Activated CD8-positive, alpha-beta memory T cell treated with anti-CD3 and anti-CD28 coated beads for 36 hours (primary cell): ENCODE data around the gene ECHS1. TPM values are rescaled to one million over a fixed set of nuclear protein-coding genes. Genes with fewer than 3 reads are reported as not detected.
"Not testable (repeated sequence)": the region's sequence is repeated elsewhere in the genome, so short reads cannot be mapped to it uniquely, and the experiment has no call there.

ENCODE experiments used
- CTCF ChIA-PET: fragments of 350-600 bp; sonication (Branson Sonifier 250); formaldehyde crosslinking; loops from one replicate; lab custom pipeline; 2021; ENCODE audit warnings: antibody characterized with exemption; lab: Charles Lee
- POLR2A ChIA-PET: fragments of 350-600 bp; sonication (Branson Sonifier 250); formaldehyde crosslinking; loops from one replicate; lab custom pipeline; 2021; ENCODE audit warnings: antibody characterized with exemption; lab: Charles Lee
- total RNA-seq, 2 experiments: library from RNA; stranded (reverse); gene quantifications; one replicate each; pipeline ENCODE4 v1.2.3, GENCODE V29; 2021

The ECHS1 gene
- total RNA-seq, 2 experiments from 2014 or later: 69.6 to 73.5 TPM

- ChIA-PET CTCF (interaction anchor here (2.0 kb wide), 1 partner anchor 19 kb away, joined by 4 read pairs; no protein-coding TSS in a partner anchor), POLR2A (interaction anchor here (0.5 kb wide), 1 partner anchor 15 kb away, joined by 5 read pairs; no protein-coding TSS in a partner anchor)
Measured at GRCh38 chr10:133336118-133336576, 37.0 kb downstream of the ECHS1 start.

GRCh38 chr10:133335246-133336117 lies 37.7 kb downstream of the ECHS1 start:
- CTCF ChIA-PET: interaction anchor here (2.0 kb wide), 1 partner anchor 20 kb away, joined by 4 read pairs; no protein-coding TSS in a partner anchor
- POLR2A ChIA-PET: interaction anchor here (0.5 to 0.7 kb wide), 2 partner anchors 16 to 43 kb away, joined by 5 read pairs; no protein-coding TSS in a partner anchor

- POLR2A ChIA-PET: interaction anchor here (0.7 kb wide), 1 partner anchor 42 kb away, joined by 5 read pairs; no protein-coding TSS in a partner anchor
- CTCF ChIA-PET: no interaction called here
Measured at GRCh38 chr10:133334503-133335245, 38.5 kb downstream of the ECHS1 start.

DNA sequence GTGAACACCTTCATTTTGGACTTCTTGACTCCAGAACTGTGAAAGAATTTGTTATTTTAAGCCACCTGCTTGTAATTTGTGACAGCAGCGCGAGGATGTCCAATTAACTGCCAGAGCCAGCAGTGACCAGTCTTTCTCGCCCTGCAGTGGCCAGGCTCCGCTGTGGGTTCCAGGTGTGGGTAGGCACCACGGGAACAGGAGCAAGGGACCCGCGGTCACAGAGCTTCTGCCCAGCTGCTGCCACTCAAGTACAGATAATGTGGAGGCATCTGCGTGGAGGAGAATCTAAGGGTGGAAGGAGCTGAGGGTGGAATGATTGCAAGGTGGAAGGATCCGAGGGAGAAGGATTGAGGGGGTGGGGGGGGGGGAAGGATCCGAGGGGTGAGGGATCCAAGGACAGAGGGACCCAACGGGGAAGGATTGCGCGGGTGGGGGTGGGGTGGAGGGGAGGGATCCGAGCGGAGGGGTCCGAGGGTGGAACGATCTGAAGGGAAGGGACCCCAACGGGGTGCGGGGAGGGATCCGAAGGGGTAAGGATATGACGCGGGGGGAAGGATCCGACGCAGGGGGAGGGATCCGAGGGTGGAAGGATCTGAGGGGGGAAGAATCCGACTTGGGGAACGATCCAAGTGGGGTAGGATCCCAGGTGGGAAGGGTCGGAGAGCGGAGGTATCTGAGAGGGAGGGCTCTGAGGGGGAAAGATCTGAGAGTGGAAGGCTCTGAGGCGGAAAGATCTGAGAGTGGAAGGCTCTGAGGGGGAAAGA lies 40.0 kb downstream of the ECHS1 start:
- CTCF ChIA-PET: no interaction called here
- POLR2A ChIA-PET: no interaction called here

- ChIA-PET POLR2A (interaction anchor here (0.6 to 0.7 kb wide), 2 partner anchors 27 to 55 kb away, joined by 3 read pairs; no protein-coding TSS in a partner anchor), CTCF (interaction anchor here (0.6 to 2.1 kb wide), 27 partner anchors 8 to 190 kb away, joined by 3 to 16 read pairs (median 5); partner anchors contain the start of genes ECHS1, FUOM, PAOX and PRAP1)
Measured at GRCh38 chr10:133329491-133330202, 43.5 kb downstream of the ECHS1 start.

DNA sequence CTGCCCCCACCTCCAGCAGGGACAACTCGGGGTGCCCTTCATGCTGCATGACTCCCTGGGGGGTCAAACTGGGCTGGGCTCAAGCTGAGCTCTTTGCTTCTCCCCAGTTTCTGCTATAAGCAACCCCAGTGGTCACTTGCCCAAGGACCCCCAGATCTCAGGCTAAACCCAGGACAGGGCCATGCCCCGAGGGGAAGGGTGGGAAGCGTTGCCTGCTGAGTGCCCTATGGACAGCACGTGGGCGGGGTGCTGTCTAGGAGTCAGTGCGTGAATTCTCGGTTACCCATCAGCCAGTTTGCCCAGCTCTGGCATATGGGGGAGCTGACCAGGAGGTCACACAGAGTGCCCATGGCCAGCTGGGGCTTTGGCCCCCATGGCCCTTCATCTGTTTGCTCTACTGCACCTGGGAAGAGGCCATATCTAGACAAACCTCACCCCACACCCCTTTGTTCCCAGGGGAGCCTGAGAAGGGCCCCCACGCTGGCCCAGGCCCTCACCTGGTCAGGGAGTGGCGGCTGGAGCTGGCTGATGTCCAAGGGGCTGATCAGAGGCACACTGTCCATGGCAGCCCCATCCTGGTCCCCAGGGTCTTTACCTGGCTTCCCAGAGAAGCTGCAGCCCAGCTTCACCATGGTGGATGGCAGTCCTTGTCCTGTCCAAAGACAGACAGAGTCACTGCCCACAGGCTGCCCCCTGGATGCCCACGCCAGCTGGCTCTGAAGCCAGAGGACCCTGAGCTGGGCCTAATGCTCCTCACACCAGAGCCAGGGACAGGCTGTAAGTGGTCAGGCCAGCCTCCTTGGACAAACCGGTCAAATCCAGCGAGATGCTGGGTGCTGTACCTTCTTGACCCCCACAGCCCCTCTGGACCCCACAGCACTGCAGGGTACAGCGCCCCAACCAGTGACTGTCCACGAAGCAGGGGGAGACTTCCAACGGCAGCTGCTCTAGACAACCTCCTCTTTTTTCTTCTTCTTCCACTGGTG lies 44.5 kb downstream of the ECHS1 start:
- CTCF ChIA-PET: interaction anchor here (0.6 to 2.1 kb wide), 25 partner anchors 7 to 191 kb away, joined by 3 to 16 read pairs (median 6); partner anchors contain the start of genes ECHS1, FUOM, PAOX and PRAP1
- POLR2A ChIA-PET: interaction anchor here (0.7 kb wide), 1 partner anchor 54 kb away, joined by 3 read pairs; no protein-coding TSS in a partner anchor

DNA sequence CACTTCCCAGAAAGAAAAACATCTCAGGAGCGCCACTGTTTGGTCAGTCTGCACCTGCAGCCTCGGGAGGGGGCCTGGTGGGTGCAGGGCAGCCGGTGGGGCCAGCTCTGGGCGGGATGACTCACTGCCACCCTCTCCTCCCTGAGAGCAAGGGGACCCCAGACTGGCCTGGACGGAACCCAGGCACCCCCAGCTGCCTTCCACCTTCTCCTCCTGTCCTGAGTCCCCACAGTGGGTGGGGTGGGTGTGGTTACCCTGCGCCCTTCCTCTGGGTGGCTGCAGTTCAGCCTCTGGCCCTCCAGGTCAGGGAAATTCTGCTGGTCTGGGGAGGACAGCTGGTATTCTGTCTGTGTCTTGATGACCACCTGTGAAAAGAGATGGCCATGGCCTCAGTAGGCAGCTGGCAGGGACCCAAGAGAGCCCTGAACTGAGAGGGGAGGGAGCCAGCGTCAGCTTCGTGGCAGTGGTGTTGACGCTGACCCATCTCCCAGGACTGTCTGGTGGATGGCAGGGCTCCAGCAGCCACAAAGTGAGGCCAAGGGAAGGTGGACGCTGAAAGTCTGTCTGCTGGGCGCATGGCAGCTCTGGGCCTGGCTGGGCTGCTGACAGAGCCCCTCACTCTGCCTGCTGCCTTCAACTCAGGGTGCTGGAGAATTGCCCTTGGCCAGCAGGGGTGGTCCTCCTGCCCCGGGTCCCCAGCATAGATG lies 45.4 kb downstream of the ECHS1 start:
- CTCF ChIA-PET: interaction anchor here (0.5 to 1.6 kb wide), 2 partner anchors 20 to 301 kb away, joined by 4 to 8 read pairs; no protein-coding TSS in a partner anchor
- POLR2A ChIA-PET: no interaction called here

GRCh38 chr10:133326745-133327650 lies 46.2 kb downstream of the ECHS1 start:
- ChIA-PET POLR2A (no interaction called here), CTCF (interaction anchor here (0.5 to 1.6 kb wide), 2 partner anchors 19 to 302 kb away, joined by 4 to 8 read pairs; no protein-coding TSS in a partner anchor)

DNA sequence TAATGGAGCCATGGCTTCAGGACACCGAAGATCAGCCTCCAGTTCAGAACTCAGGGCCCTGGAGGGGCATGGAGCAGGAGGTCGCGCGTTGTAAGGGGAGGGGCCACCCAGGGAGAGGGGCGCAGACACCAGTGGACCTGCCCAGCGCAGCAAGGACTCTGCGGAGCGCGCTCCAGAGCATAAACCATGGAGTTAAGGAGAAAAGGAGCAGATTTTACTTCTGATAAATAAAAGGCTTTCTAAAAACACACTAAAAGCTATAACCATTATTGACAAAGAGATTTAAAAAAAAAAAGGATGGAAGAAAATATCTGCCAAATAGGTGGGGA lies 47.0 kb downstream of the ECHS1 start:
- CTCF ChIA-PET: no interaction called here
- POLR2A ChIA-PET: no interaction called here

- CTCF ChIA-PET: interaction anchor here (0.6 to 0.7 kb wide), 2 partner anchors 55 to 91 kb away, joined by 4 read pairs; no protein-coding TSS in a partner anchor
Measured at GRCh38 chr10:133325440-133326222, 47.5 kb downstream of the ECHS1 start.

GRCh38 chr10:133324857-133325260 lies 48.3 kb downstream of the ECHS1 start:
- CTCF ChIA-PET: interaction anchor here (0.6 to 0.8 kb wide), 3 partner anchors 54 to 195 kb away, joined by 3 to 4 read pairs (median 4); no protein-coding TSS in a partner anchor
- POLR2A ChIA-PET: interaction anchor here (0.5 to 0.7 kb wide), 2 partner anchors 37 to 63 kb away, joined by 3 to 6 read pairs; no protein-coding TSS in a partner anchor

More at GRCh38 chr10:133325440-133326222, 47.5 kb downstream of the ECHS1 start:
- POLR2A ChIA-PET: interaction anchor here (0.5 to 0.7 kb wide), 2 partner anchors 36 to 64 kb away, joined by 3 to 6 read pairs; no protein-coding TSS in a partner anchor

DNA sequence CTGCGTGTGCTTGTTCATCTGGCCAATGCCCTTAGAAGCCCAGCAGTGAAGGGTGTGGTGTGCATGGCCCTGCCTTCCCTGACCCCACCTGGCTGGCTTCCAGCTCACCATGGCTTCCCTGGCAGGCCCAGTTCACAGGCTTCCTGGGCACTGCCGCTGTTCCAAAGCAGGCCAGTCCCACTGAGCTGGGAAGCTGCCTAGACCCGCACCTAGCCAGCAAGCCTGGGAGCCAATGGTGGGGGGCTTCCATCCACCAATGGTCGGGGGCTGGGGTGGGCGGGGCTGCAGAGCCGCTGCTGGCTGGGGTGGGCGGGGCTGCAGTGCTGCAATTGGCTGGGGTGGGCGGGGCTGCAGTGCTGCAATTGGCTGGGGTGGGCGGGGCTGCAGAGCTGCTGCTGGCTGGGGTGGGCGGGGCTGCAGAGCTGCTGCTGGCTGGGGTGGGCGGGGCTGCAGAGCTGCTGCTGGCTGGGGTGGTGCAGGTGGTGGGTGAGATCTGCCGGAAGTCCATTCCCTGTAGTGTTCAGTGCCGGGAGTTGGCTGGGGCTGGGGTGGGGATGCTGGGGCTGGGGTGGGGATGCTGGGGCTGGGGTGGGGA lies 48.9 kb downstream of the ECHS1 start:
- POLR2A ChIA-PET: no interaction called here
- CTCF ChIA-PET: interaction anchor here (0.8 to 1.6 kb wide), 2 partner anchors 9 to 196 kb away, joined by 3 to 6 read pairs; no protein-coding TSS in a partner anchor

- CTCF ChIA-PET: interaction anchor here (1.4 kb wide), 1 partner anchor 7 kb away, joined by 8 read pairs; no protein-coding TSS in a partner anchor
- POLR2A ChIA-PET: not testable (repeated sequence)
Measured at GRCh38 chr10:133322064-133322709, 51.0 kb downstream of the ECHS1 start.
